ENCODE results near the gene IGF2BP3. TPM values are rescaled to one million over a fixed set of nuclear protein-coding genes. Genes with fewer than 3 reads are reported as not detected.
A peak's percentile ranks its signal among the peaks of the same experiment; 100 is the strongest.

The IGF2BP3 gene
- total RNA-seq, 1 donor from 2014 or later, result 107 TPM

- peaks cover 34% of the 10 kb centered on the region for H3K4me1 Mint-ChIP-seq (ENCODE audit: unreplicated experiment)
- H3K4me3 Mint-ChIP-seq, result peak overlapping the region; percentile 20
- H3K9me3 Mint-ChIP-seq, result no peaks in the 10 kb centered on the region
- TF ChIP-seq, protein P1, sequence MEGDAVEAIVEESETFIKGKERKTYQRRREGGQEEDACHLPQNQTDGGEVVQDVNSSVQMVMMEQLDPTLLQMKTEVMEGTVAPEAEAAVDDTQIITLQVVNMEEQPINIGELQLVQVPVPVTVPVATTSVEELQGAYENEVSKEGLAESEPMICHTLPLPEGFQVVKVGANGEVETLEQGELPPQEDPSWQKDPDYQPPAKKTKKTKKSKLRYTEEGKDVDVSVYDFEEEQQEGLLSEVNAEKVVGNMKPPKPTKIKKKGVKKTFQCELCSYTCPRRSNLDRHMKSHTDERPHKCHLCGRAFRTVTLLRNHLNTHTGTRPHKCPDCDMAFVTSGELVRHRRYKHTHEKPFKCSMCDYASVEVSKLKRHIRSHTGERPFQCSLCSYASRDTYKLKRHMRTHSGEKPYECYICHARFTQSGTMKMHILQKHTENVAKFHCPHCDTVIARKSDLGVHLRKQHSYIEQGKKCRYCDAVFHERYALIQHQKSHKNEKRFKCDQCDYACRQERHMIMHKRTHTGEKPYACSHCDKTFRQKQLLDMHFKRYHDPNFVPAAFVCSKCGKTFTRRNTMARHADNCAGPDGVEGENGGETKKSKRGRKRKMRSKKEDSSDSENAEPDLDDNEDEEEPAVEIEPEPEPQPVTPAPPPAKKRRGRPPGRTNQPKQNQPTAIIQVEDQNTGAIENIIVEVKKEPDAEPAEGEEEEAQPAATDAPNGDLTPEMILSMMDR (conservative IDR thresholded peaks at IDR 0.05), result no peak
- no peaks in the 10 kb centered on the region for H3K27me3 Mint-ChIP-seq
- DNase-seq (ENCODE audit: extremely low spot score, unreplicated experiment), result no peak
- H3K27ac Mint-ChIP-seq, result peak overlapping the region; percentile 60
- peaks cover 48% of the 10 kb centered on the region for H3K36me3 Mint-ChIP-seq
Measured at GRCh38 chr7:23347682-23348180, 122.6 kb downstream of the IGF2BP3 start.

- H3K36me3 Mint-ChIP-seq, result peaks cover 53% of the 10 kb centered on the region
- no peak for DNase-seq (ENCODE audit: extremely low spot score, unreplicated experiment)
- H3K4me1 Mint-ChIP-seq (ENCODE audit: unreplicated experiment), result peaks cover 34% of the 10 kb centered on the region
- TF ChIP-seq, protein P1 (conservative IDR thresholded peaks at IDR 0.05), result no peak
- no peaks in the 10 kb centered on the region for H3K27me3 Mint-ChIP-seq
- H3K27ac Mint-ChIP-seq, result peak overlapping the region; percentile 60
- no peaks in the 10 kb centered on the region for H3K9me3 Mint-ChIP-seq
- peak overlapping the region; percentile 20 for H3K4me3 Mint-ChIP-seq
Measured at GRCh38 chr7:23347033-23347681, 123.1 kb downstream of the IGF2BP3 start.

GRCh38 chr7:23346316-23346715 is 124.0 kb downstream of the IGF2BP3 start:
- peaks cover 55% of the 10 kb centered on the region for H3K36me3 Mint-ChIP-seq
- no peaks in the 10 kb centered on the region for H3K27me3 Mint-ChIP-seq
- H3K9me3 Mint-ChIP-seq, result no peaks in the 10 kb centered on the region
- H3K4me3 Mint-ChIP-seq, result no peak overlapping the region
- TF ChIP-seq, protein P1 (conservative IDR thresholded peaks at IDR 0.05), result no peak
- no peak overlapping the region for H3K27ac Mint-ChIP-seq
- no peak for DNase-seq (ENCODE audit: extremely low spot score, unreplicated experiment)
- H3K4me1 Mint-ChIP-seq (ENCODE audit: unreplicated experiment), result peaks cover 27% of the 10 kb centered on the region

- H3K36me3 Mint-ChIP-seq, result peaks cover 57% of the 10 kb centered on the region
- H3K9me3 Mint-ChIP-seq, result no peaks in the 10 kb centered on the region
- no peak for DNase-seq (ENCODE audit: extremely low spot score, unreplicated experiment)
- no peaks in the 10 kb centered on the region for H3K27me3 Mint-ChIP-seq
- H3K4me1 Mint-ChIP-seq (ENCODE audit: unreplicated experiment), result peaks cover 20% of the 10 kb centered on the region
- H3K27ac Mint-ChIP-seq, result no peak overlapping the region
- no peak overlapping the region for H3K4me3 Mint-ChIP-seq
- TF ChIP-seq, protein P1 (conservative IDR thresholded peaks at IDR 0.05), result no peak
Measured at GRCh38 chr7:23345601-23346000, 124.7 kb downstream of the IGF2BP3 start.

DNA sequence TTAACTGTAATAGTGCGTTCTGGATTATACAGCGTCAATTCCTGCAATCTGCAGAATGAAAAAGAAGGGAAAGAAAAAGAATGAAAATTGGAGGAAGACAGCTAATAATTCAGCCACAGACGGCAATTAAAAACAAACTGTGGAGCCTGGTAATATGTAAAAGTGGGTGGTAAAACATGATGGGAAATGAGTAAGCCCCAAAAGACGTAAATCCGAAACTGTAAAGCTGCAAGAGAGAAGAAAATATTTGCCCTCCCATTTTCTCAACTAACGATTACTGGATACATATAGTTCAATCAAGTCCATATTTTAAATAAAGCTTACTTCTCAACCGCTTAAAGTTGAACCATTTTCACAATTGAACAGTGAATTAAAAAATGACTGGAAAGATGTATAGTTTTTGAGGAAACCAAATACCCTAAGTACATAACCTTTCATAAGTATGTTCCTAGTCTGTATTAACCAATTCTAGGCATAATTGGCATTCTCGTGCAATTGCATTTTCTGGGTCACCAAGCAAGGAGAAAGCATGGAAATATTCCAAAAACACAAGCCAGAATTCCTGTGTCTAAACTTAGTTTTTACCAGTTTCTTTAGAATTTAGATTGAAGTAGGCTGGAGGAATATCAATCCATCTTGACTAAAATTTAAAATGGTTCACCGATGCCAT is 126.3 kb downstream of the IGF2BP3 start:
- Mint-ChIP-seq H3K27ac (no peak overlapping the region), H3K36me3 (peaks cover 58% of the 10 kb centered on the region), H3K4me3 (no peak overlapping the region), H3K27me3 (no peaks in the 10 kb centered on the region), H3K4me1 (ENCODE audit: unreplicated experiment) (peaks cover 13% of the 10 kb centered on the region), H3K9me3 (no peaks in the 10 kb centered on the region)
- TF ChIP-seq, protein P1 (conservative IDR thresholded peaks at IDR 0.05), result no peak
- no peak for DNase-seq (ENCODE audit: extremely low spot score, unreplicated experiment)
